HepG2 (cell line): Measurements from ENCODE around the gene TLE5. TPM values are rescaled to one million over a fixed set of nuclear protein-coding genes. Genes with fewer than 3 reads are reported as not detected.

ENCODE experiments used
- ATRX ChIP-seq: sonication (generic); formaldehyde crosslinking; IDR thresholded peaks from 2 replicates; pipeline ENCODE4 v1.4.0; 2020; ENCODE audit warnings: missing genetic modification reagents, borderline replicate concordance
- GATA4 ChIP-seq: sonication (generic); IDR thresholded peaks from 2 replicates; pipeline ENCODE4 v1.6.1; 2016; ENCODE audit warnings: antibody characterized with exemption, low read depth, borderline replicate concordance
- HNRNPK ChIP-seq: fragments of 200-400 bp; formaldehyde crosslinking; IDR thresholded peaks from 2 replicates; pipeline ENCODE4 v1.6.1; 2018; ENCODE audit warnings: low read length, low read depth, moderate library complexity, mild to moderate bottlenecking; ENCODE audit not compliant: poor library complexity, severe bottlenecking
- MEF2D ChIP-seq: sonication (generic); formaldehyde crosslinking; IDR thresholded peaks from 2 replicates; pipeline ENCODE4 v1.5.1; 2020; ENCODE audit warnings: mild to moderate bottlenecking, missing genetic modification reagents
- MXI1 ChIP-seq: IDR thresholded peaks from 3 replicates; pipeline ENCODE4 v1.6.1; 2012; ENCODE audit warnings: low read depth, low read length, inconsistent platforms, borderline replicate concordance
- NBN ChIP-seq: fragments of 450-650 bp; conservative IDR thresholded peaks from 2 replicates; pipeline ENCODE4 v1.6.1; 2017
- ONECUT2 ChIP-seq: sonication (generic); formaldehyde crosslinking; IDR thresholded peaks from 2 replicates; pipeline ENCODE4 v1.4.0; 2020; ENCODE audit warnings: missing genetic modification reagents
- POLR2G ChIP-seq: fragments of 200-400 bp; formaldehyde crosslinking; IDR thresholded peaks from 2 replicates; pipeline ENCODE4 v1.6.1; 2018; ENCODE audit warnings: mild to moderate bottlenecking, low read depth, low read length, moderate library complexity
- SAP130 ChIP-seq: IDR thresholded peaks from 2 replicates; pipeline ENCODE4 v1.6.1; 2016; ENCODE audit warnings: low read depth
- SRY ChIP-seq: sonication (generic); formaldehyde crosslinking; IDR thresholded peaks from 2 replicates; pipeline ENCODE4 v1.8.0; 2022; ENCODE audit warnings: mild to moderate bottlenecking, missing genetic modification reagents
- TMF1 ChIP-seq: sonication (generic); formaldehyde crosslinking; IDR thresholded peaks from 2 replicates; pipeline ENCODE4 v1.8.1; 2022; ENCODE audit warnings: low read depth, missing genetic modification reagents
- TOPORS ChIP-seq: sonication (generic); formaldehyde crosslinking; IDR thresholded peaks from 2 replicates; pipeline ENCODE4 v1.8.0; 2023; ENCODE audit warnings: mild to moderate bottlenecking, missing genetic modification reagents
- ZMYM4 ChIP-seq: sonication (generic); formaldehyde crosslinking; IDR thresholded peaks from 2 replicates; pipeline ENCODE4 v1.8.1; 2023; ENCODE audit warnings: mild to moderate bottlenecking, missing genetic modification reagents
- ZNF253 ChIP-seq: sonication (generic); formaldehyde crosslinking; IDR thresholded peaks from 2 replicates; pipeline ENCODE4 v1.8.0; 2022; ENCODE audit warnings: mild to moderate bottlenecking, missing genetic modification reagents, borderline replicate concordance
- ZNF317 ChIP-seq: sonication (generic); formaldehyde crosslinking; IDR thresholded peaks from 2 replicates; pipeline ENCODE4 v1.5.0; 2020; ENCODE audit warnings: mild to moderate bottlenecking, missing genetic modification reagents
- ZNF670 ChIP-seq: sonication (generic); formaldehyde crosslinking; IDR thresholded peaks from 2 replicates; pipeline ENCODE4 v1.8.0; 2022; ENCODE audit warnings: mild to moderate bottlenecking, missing genetic modification reagents, borderline replicate concordance
- ZNF891 ChIP-seq: sonication (generic); formaldehyde crosslinking; IDR thresholded peaks from 2 replicates; pipeline ENCODE4 v1.5.0; 2020; ENCODE audit warnings: mild to moderate bottlenecking, missing genetic modification reagents
- polyA plus RNA-seq, 8 experiments: library from polyadenylated mRNA; depleted of rRNA in 3 of 8; stranded (reverse) in 7 of 8; unstranded in 1 of 8; fragments of >200 nt; fragmentation: Illumina TruSeq in 4 of 8; extraction: Trizol in 4 of 8; gene quantifications; 2 replicates each; pipeline versions ENCODE4 v1.2.1 to v1.2.3, GENCODE V29; 2011 to 2016; ENCODE audit warnings: low read depth in 4 of 8, missing spikeins in 1 of 8, mixed read lengths in 1 of 8; ENCODE audit not compliant: insufficient read depth in 1 of 8
- total RNA-seq, 5 experiments: library from RNA; depleted of rRNA; stranded (reverse); fragments of >200 nt; fragmentation: Illumina TruSeq; extraction: Trizol; gene quantifications; 2 replicates each; pipeline ENCODE4 v1.2.3, GENCODE V29; 2016; ENCODE audit warnings: low read depth in 1 of 5
- TF ChIP-seq, protein P1 (sequence below): sonication (generic); formaldehyde crosslinking; conservative IDR thresholded peaks from 2 replicates; pipeline ENCODE4 v1.4.0; 2020; ENCODE audit warnings: mild to moderate bottlenecking, missing genetic modification reagents, moderate library complexity
- TF ChIP-seq, protein P2 (sequence below), 2 experiments: sonication (generic) in 1 of 2; formaldehyde crosslinking in 1 of 2; IDR thresholded peaks; 2 replicates each; pipeline versions ENCODE4 v1.4.0 to v1.6.1; 2018 to 2020; ENCODE audit warnings: missing genetic modification reagents in 2 of 2, borderline replicate concordance in 1 of 2, low read depth in 1 of 2, mild to moderate bottlenecking in 1 of 2, missing biosample characterization in 1 of 2
- TF ChIP-seq, protein P3 (sequence below): sonication (generic); formaldehyde crosslinking; IDR thresholded peaks from 2 replicates; pipeline ENCODE4 v1.4.0; 2020; ENCODE audit warnings: missing genetic modification reagents
- TF ChIP-seq, protein P4 (sequence below): fragments of 450-650 bp; IDR thresholded peaks from 2 replicates; pipeline ENCODE4 v1.6.1; 2016

TLE5 gene
- total and polyA plus RNA-seq, 2 of the 13 experiments (the other 11 are each of a cell fraction or from before 2014, with no cell fraction given) = 62.8 to 189 TPM

DNA sequence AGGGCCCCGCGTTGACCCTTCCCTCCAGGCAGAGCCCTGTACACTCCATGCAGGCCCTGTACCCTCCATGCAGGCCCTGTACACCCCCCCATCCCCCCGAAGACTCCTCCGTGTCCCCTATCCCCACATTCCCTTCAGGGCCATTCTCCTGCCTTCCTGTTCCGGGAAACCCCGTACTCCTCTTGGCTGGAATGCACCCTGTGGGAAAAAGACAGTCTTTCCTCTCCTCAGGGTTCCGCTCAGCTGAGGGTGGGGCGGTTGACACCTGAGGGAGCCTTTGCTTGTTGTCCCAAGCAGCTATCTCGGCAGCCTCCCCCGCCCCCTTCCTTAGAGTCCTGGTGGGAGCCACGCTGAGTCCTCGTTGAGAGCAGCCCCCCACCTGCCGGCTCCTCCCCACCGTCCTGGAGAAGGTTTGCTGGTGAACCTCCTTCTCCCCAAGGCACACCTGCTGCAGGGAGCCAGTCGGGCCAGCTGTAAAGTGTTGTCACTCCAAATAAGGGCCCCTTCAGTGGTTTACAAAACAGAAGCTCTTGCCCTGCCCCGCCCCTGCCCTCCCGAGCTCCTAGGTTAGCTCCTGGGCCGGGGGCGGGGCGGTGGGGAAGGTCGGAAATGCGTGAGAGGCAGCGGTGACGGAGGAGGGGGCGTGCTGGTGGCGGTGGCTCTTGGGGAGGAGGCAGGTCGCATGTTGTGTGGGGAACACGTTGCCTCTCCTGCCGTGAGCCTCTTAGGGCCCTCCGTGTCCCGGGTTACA lies 33.3 kb upstream of the TLE5 start (continued):
- peak; percentile 81 for TF ChIP-seq SAP130 (CRISPR knock-in tag)
- TF ChIP-seq MXI1 = peak; percentile 87; the same call in 2 of the 3 replicates
- TF ChIP-seq, protein P1, sequence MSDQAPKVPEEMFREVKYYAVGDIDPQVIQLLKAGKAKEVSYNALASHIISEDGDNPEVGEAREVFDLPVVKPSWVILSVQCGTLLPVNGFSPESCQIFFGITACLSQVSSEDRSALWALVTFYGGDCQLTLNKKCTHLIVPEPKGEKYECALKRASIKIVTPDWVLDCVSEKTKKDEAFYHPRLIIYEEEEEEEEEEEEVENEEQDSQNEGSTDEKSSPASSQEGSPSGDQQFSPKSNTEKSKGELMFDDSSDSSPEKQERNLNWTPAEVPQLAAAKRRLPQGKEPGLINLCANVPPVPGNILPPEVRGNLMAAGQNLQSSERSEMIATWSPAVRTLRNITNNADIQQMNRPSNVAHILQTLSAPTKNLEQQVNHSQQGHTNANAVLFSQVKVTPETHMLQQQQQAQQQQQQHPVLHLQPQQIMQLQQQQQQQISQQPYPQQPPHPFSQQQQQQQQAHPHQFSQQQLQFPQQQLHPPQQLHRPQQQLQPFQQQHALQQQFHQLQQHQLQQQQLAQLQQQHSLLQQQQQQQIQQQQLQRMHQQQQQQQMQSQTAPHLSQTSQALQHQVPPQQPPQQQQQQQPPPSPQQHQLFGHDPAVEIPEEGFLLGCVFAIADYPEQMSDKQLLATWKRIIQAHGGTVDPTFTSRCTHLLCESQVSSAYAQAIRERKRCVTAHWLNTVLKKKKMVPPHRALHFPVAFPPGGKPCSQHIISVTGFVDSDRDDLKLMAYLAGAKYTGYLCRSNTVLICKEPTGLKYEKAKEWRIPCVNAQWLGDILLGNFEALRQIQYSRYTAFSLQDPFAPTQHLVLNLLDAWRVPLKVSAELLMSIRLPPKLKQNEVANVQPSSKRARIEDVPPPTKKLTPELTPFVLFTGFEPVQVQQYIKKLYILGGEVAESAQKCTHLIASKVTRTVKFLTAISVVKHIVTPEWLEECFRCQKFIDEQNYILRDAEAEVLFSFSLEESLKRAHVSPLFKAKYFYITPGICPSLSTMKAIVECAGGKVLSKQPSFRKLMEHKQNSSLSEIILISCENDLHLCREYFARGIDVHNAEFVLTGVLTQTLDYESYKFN (CRISPR knock-in tag) = no peak
- TF ChIP-seq ZNF670 (CRISPR knock-in tag) = no peak
- TF ChIP-seq HNRNPK = no peak
- TF ChIP-seq ZNF891 (CRISPR knock-in tag) = 0 out of 2 replicates have a peak, but pooled peaks have one; percentile 33
- TF ChIP-seq NBN = no peak
- TF ChIP-seq ONECUT2 (CRISPR knock-in tag) = no peak
- TF ChIP-seq, protein P2, sequence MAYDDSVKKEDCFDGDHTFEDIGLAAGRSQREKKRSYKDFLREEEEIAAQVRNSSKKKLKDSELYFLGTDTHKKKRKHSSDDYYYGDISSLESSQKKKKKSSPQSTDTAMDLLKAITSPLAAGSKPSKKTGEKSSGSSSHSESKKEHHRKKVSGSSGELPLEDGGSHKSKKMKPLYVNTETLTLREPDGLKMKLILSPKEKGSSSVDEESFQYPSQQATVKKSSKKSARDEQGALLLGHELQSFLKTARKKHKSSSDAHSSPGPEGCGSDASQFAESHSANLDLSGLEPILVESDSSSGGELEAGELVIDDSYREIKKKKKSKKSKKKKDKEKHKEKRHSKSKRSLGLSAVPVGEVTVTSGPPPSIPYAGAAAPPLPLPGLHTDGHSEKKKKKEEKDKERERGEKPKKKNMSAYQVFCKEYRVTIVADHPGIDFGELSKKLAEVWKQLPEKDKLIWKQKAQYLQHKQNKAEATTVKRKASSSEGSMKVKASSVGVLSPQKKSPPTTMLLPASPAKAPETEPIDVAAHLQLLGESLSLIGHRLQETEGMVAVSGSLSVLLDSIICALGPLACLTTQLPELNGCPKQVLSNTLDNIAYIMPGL (CRISPR knock-in tag; IDR thresholded peaks at IDR 0.05; ENCODE audit: borderline replicate concordance in 1 of 2, low read depth in 1 of 2) = 0 out of 4 replicates have a peak, but pooled peaks of 1 of the 2 experiments have one; percentile 0
- 0 out of 2 replicates have a peak, but pooled peaks have one; percentile 43 for TF ChIP-seq POLR2G
- TF ChIP-seq ATRX (CRISPR knock-in tag) = no peak
- TF ChIP-seq GATA4 = no peak
- TF ChIP-seq TMF1 (CRISPR knock-in tag) = no peak
- TF ChIP-seq ZNF317 = no peak
- TF ChIP-seq, protein P3, sequence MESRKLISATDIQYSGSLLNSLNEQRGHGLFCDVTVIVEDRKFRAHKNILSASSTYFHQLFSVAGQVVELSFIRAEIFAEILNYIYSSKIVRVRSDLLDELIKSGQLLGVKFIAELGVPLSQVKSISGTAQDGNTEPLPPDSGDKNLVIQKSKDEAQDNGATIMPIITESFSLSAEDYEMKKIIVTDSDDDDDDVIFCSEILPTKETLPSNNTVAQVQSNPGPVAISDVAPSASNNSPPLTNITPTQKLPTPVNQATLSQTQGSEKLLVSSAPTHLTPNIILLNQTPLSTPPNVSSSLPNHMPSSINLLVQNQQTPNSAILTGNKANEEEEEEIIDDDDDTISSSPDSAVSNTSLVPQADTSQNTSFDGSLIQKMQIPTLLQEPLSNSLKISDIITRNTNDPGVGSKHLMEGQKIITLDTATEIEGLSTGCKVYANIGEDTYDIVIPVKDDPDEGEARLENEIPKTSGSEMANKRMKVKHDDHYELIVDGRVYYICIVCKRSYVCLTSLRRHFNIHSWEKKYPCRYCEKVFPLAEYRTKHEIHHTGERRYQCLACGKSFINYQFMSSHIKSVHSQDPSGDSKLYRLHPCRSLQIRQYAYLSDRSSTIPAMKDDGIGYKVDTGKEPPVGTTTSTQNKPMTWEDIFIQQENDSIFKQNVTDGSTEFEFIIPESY (CRISPR knock-in tag) = no peak
- no peak for TF ChIP-seq ZMYM4
- TF ChIP-seq ZNF253 (CRISPR knock-in tag) = no peak
- no peak for TF ChIP-seq SRY (CRISPR knock-in tag)
- 0 out of 2 replicates have a peak, but pooled peaks have one; percentile 30 for TF ChIP-seq MEF2D (CRISPR knock-in tag)
- TF ChIP-seq TOPORS (CRISPR knock-in tag) = no peak
- TF ChIP-seq, protein P4, sequence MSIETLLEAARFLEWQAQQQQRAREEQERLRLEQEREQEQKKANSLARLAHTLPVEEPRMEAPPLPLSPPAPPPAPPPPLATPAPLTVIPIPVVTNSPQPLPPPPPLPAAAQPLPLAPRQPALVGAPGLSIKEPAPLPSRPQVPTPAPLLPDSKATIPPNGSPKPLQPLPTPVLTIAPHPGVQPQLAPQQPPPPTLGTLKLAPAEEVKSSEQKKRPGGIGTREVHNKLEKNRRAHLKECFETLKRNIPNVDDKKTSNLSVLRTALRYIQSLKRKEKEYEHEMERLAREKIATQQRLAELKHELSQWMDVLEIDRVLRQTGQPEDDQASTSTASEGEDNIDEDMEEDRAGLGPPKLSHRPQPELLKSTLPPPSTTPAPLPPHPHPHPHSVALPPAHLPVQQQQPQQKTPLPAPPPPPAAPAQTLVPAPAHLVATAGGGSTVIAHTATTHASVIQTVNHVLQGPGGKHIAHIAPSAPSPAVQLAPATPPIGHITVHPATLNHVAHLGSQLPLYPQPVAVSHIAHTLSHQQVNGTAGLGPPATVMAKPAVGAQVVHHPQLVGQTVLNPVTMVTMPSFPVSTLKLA = peak; percentile 47; the same call in 1 of the 2 replicates
